Mesenchymal stem cell (in vitro differentiated cells and primary cell): Measurements from ENCODE around the gene LPCAT2. TPM values are rescaled to one million over a fixed set of nuclear protein-coding genes. Genes with fewer than 3 reads are reported as not detected.

Experiments
- DNase-seq: peaks from one replicate; pipeline ENCODE4 v3.0.0-alpha.2; 2013
- H2AFZ ChIP-seq: one replicate; pipeline ENCODE4 v1.6.1; 2013; ENCODE audit warnings: low read depth, mild to moderate bottlenecking, control low read depth, inconsistent platforms, low read length, moderate library complexity
- H2AK5ac ChIP-seq: 2 replicates; pipeline ENCODE4 v1.6.1; 2013; ENCODE audit warnings: low read length, moderate library complexity, mild to moderate bottlenecking, inconsistent platforms; ENCODE audit not compliant: severe bottlenecking
- H2BK120ac ChIP-seq: one replicate; pipeline ENCODE4 v1.6.1; 2013; ENCODE audit warnings: low read depth, mild to moderate bottlenecking, inconsistent platforms, low read length, moderate library complexity
- H2BK12ac ChIP-seq, 2 experiments: one replicate each; pipeline ENCODE4 v1.6.1; 2013; ENCODE audit warnings: inconsistent platforms in 2 of 2, low read length in 2 of 2, mild to moderate bottlenecking in 2 of 2, moderate library complexity in 2 of 2, control low read depth in 1 of 2
- H2BK15ac ChIP-seq: one replicate; pipeline ENCODE4 v1.6.1; 2013; ENCODE audit warnings: mild to moderate bottlenecking, low read depth, inconsistent platforms; ENCODE audit not compliant: poor library complexity, severe bottlenecking
- H2BK5ac ChIP-seq: 2 replicates; pipeline ENCODE4 v1.6.1; 2013; ENCODE audit warnings: low read depth, mild to moderate bottlenecking, low read length, control low read depth, inconsistent platforms; ENCODE audit not compliant: poor library complexity, severe bottlenecking
- H3K14ac ChIP-seq, 2 experiments: one replicate each; pipeline ENCODE4 v1.6.1; 2013; ENCODE audit warnings: inconsistent platforms in 2 of 2, low read length in 2 of 2, control low read depth in 1 of 2, mild to moderate bottlenecking in 1 of 2, moderate library complexity in 1 of 2
- H3K18ac ChIP-seq, 2 experiments: one replicate each; pipeline ENCODE4 v1.6.1; 2013; ENCODE audit warnings: inconsistent platforms in 2 of 2, low read length in 2 of 2, control low read depth in 1 of 2, low read depth in 1 of 2, mild to moderate bottlenecking in 1 of 2
- H3K23ac ChIP-seq, 2 experiments: one replicate each; pipeline ENCODE4 v1.6.1; 2013; ENCODE audit warnings: inconsistent platforms in 2 of 2, low read length in 2 of 2, mild to moderate bottlenecking in 2 of 2, moderate library complexity in 2 of 2, control low read depth in 1 of 2
- H3K27ac ChIP-seq: 2 replicates; pipeline ENCODE4 v1.5.1; 2013; ENCODE audit warnings: mild to moderate bottlenecking, moderate library complexity, low read length, control low read depth, inconsistent platforms; ENCODE audit not compliant: poor library complexity, severe bottlenecking
- H3K27me3 ChIP-seq, 2 experiments: 2 replicates each; pipeline versions ENCODE4 v1.6.1 to v1.7.0; 2013; ENCODE audit warnings: low read length in 2 of 2, mild to moderate bottlenecking in 2 of 2, moderate library complexity in 2 of 2, control low read depth in 1 of 2, inconsistent platforms in 1 of 2; ENCODE audit not compliant: control insufficient read depth in 1 of 2, insufficient read depth in 1 of 2
- H3K36me3 ChIP-seq, 2 experiments: 2 replicates each; pipeline versions ENCODE4 v1.6.1 to v1.7.0; 2013; ENCODE audit warnings: low read length in 2 of 2, control low read depth in 1 of 2, inconsistent platforms in 1 of 2, low read depth in 1 of 2, mild to moderate bottlenecking in 1 of 2; ENCODE audit not compliant: insufficient read depth in 2 of 2, control insufficient read depth in 1 of 2
- H3K4ac ChIP-seq, 2 experiments: one replicate each; pipeline ENCODE4 v1.6.1; 2013; ENCODE audit warnings: inconsistent platforms in 2 of 2, low read length in 2 of 2, mild to moderate bottlenecking in 2 of 2, moderate library complexity in 2 of 2, control low read depth in 1 of 2, low read depth in 1 of 2
- H3K4me1 ChIP-seq: 2 replicates; pipeline ENCODE4 v1.6.1; 2013; ENCODE audit warnings: low read depth, low read length, control low read depth; ENCODE audit not compliant: control insufficient read depth, insufficient read depth
- H3K4me2 ChIP-seq: 2 replicates; pipeline ENCODE4 v1.6.1; 2013; ENCODE audit warnings: low read length, mild to moderate bottlenecking, inconsistent platforms; ENCODE audit not compliant: poor library complexity, severe bottlenecking
- H3K4me3 ChIP-seq, 2 experiments: 2 replicates each; pipeline versions ENCODE4 v1.5.1 to v1.7.0; 2013; ENCODE audit warnings: low read length in 2 of 2, mild to moderate bottlenecking in 2 of 2, control low read depth in 1 of 2, low read depth in 1 of 2; ENCODE audit not compliant: insufficient read depth in 1 of 2
- H3K79me1 ChIP-seq: replicated peaks from 2 replicates; pipeline ENCODE4 v1.6.1; 2013; ENCODE audit warnings: mild to moderate bottlenecking, control low read depth, low read length, inconsistent platforms; ENCODE audit not compliant: poor library complexity, severe bottlenecking
- H3K9ac ChIP-seq: 2 replicates; pipeline ENCODE4 v1.7.0; 2013; ENCODE audit warnings: mild to moderate bottlenecking, low read length, moderate library complexity
- H3K9me3 ChIP-seq: 2 replicates; pipeline ENCODE4 v1.7.0; 2013; ENCODE audit warnings: mild to moderate bottlenecking, low read length; ENCODE audit not compliant: control insufficient read depth
- H4K8ac ChIP-seq: one replicate; pipeline ENCODE4 v1.6.1; 2013; ENCODE audit warnings: inconsistent platforms, mild to moderate bottlenecking, low read length, moderate library complexity
- H4K91ac ChIP-seq: one replicate; pipeline ENCODE4 v1.6.1; 2013; ENCODE audit warnings: mild to moderate bottlenecking, low read length, inconsistent platforms
- WGBS: methylation state at CpG from one replicate; pipeline ENCODE4 v1.1.7; 2013; ENCODE audit warnings: mixed read lengths; 5-methylcytosine and 5-hydroxymethylcytosine counted together
- polyA plus RNA-seq, 2 experiments: library from polyadenylated mRNA; stranded (reverse); fragments of 200-250 nt; gene quantifications; one replicate each; pipeline ENCODE4 v1.2.3, GENCODE V29; 2013

Gene LPCAT2
- 12.2 TPM for polyA plus RNA-seq (2013, experiment 1 of 2)
- polyA plus RNA-seq (2013, experiment 2 of 2): 13.0 TPM

GRCh38 chr16:55508941-55509931 is at the start of gene LPCAT2:
Gene LPCAT2, plus strand, starts transcription at chr16:55509072. Its CDS starts 110 bp downstream, at chr16:55509182.
- H3K27me3 ChIP-seq: no peaks in the 10 kb centered on the region
- peaks cover 26 to 89% of the 10 kb centered on the region in 2 experiments for H3K36me3 ChIP-seq
- peak within 1 kb of the TSS; percentile 79 for H3K4me2 ChIP-seq
- peak within 1 kb of the TSS; percentile 75 for H2BK15ac ChIP-seq
- peak within 1 kb of the TSS in 1 of 2 experiments; percentile 40 for H3K4ac ChIP-seq
- peak; percentile 88 for DNase-seq
- H2AK5ac ChIP-seq: no peak within 1 kb of the TSS
- H2BK5ac ChIP-seq: no peak within 1 kb of the TSS
- H4K91ac ChIP-seq: peak within 1 kb of the TSS; percentile 77
- peak within 1 kb of the TSS; percentile 66 for H3K9ac ChIP-seq
- peak within 1 kb of the TSS; percentile 55 to 70 for H3K4me3 ChIP-seq
- peak within 1 kb of the TSS; percentile 82 for H4K8ac ChIP-seq
- H3K23ac ChIP-seq: peak within 1 kb of the TSS in 1 of 2 experiments; percentile 86
- peak within 1 kb of the TSS; percentile 81 for H2BK120ac ChIP-seq
- no peak within 1 kb of the TSS for H3K27ac ChIP-seq
- no peaks in the 10 kb centered on the region for H3K79me1 ChIP-seq
- peak within 1 kb of the TSS in 1 of 2 experiments; percentile 43 for H2BK12ac ChIP-seq
- WGBS: 3% methylated on average over 61 of the region's 61 CpGs
- peaks cover 9% of the 10 kb centered on the region for H3K9me3 ChIP-seq
- H3K18ac ChIP-seq: peak within 1 kb of the TSS; percentile 23 to 79
- peaks cover 8% of the 10 kb centered on the region for H3K4me1 ChIP-seq
- H3K14ac ChIP-seq: peak within 1 kb of the TSS in 1 of 2 experiments; percentile 73
- peak within 1 kb of the TSS; percentile 79 for H2AFZ ChIP-seq

GRCh38 chr16:55462241-55462640 is 46.6 kb upstream of the LPCAT2 start:
- Histone ChIP-seq H3K9me3 (no peaks in the 10 kb centered on the region), H3K4me1 (peaks cover 2% of the 10 kb centered on the region), H3K79me1 (no peaks in the 10 kb centered on the region), H3K4me3 (no peak overlapping the region), H2AFZ (no peak overlapping the region), H3K23ac (no peak overlapping the region), H3K18ac (no peak overlapping the region), H3K4ac (no peak overlapping the region), H3K27me3 (peaks cover 5 to 28% of the 10 kb centered on the region in 2 experiments), H2AK5ac (no peak overlapping the region), H3K14ac (no peak overlapping the region), H2BK120ac (no peak overlapping the region), H2BK5ac (no peak overlapping the region), H3K27ac (no peak overlapping the region), H3K36me3 (no peaks in the 10 kb centered on the region), H4K91ac (no peak overlapping the region), H4K8ac (no peak overlapping the region), H3K4me2 (no peak overlapping the region), H2BK12ac (no peak overlapping the region), H2BK15ac (no peak overlapping the region), H3K9ac (no peak overlapping the region)
- WGBS: 81% methylated on average over 4 of the region's 6 CpGs
- DNase-seq: no peak

GRCh38 chr16:55464375-55464774 is 44.5 kb upstream of the LPCAT2 start:
- H3K4me1 ChIP-seq: peaks cover 2% of the 10 kb centered on the region
- H3K79me1 ChIP-seq: no peaks in the 10 kb centered on the region
- no peaks in the 10 kb centered on the region for H3K9me3 ChIP-seq
- H2BK120ac ChIP-seq: no peak overlapping the region
- H2BK15ac ChIP-seq: no peak overlapping the region
- no peak overlapping the region for H2BK12ac ChIP-seq
- H3K14ac ChIP-seq: no peak overlapping the region
- no peak overlapping the region for H2BK5ac ChIP-seq
- H3K4me2 ChIP-seq: no peak overlapping the region
- H3K36me3 ChIP-seq: no peaks in the 10 kb centered on the region
- no peak overlapping the region for H3K23ac ChIP-seq
- H3K9ac ChIP-seq: no peak overlapping the region
- no peak overlapping the region for H2AFZ ChIP-seq
- no peak overlapping the region for H2AK5ac ChIP-seq
- H4K91ac ChIP-seq: no peak overlapping the region
- H3K27ac ChIP-seq: no peak overlapping the region
- no peak overlapping the region for H4K8ac ChIP-seq
- H3K27me3 ChIP-seq: peaks cover 0 to 21% of the 10 kb centered on the region in 2 experiments
- 70% methylated on average over 4 of the region's 4 CpGs for WGBS
- no peak overlapping the region for H3K18ac ChIP-seq
- H3K4ac ChIP-seq: no peak overlapping the region
- no peak overlapping the region for H3K4me3 ChIP-seq
- no peak for DNase-seq
